ENCODE measurements around the gene AMFR.

Gene AMFR

DNA sequence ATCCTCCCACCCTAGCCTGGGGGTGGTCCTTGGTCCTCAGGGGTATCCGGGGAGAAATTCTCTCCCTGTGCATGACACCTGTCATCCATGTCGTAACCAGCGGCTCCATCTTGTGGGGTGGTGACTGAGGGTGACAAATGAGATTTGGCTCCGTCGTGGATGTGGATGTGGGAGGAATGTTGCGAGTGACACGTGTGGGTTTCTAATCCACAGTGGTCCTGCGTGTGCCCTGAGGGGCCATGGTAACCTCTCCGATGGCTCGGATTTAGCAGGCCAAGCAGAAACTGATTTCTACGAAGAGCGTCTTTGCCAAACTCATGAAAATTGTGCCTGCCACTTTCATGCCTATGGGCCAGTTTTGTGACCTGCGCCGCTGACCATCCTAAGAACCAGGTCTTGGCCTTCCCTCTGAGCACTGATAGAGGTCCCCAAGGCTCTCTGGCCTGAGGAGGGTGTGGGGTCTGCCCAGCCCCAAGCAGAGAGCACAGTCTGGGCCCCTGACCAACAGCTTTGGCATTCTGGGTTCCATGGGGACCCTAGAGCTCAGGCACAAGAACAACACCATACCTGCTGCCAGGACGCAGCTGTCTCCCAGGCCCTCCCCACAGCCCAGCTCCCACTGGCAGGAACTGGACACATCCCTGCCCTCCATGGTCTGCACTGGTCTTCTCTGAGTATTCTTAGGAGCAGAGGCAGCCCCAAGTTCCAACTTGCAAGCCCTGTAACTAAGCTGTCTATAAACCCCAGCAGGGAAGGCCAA, 79.0 kb downstream of the AMFR start:
- no peak for DNase-seq

DNA sequence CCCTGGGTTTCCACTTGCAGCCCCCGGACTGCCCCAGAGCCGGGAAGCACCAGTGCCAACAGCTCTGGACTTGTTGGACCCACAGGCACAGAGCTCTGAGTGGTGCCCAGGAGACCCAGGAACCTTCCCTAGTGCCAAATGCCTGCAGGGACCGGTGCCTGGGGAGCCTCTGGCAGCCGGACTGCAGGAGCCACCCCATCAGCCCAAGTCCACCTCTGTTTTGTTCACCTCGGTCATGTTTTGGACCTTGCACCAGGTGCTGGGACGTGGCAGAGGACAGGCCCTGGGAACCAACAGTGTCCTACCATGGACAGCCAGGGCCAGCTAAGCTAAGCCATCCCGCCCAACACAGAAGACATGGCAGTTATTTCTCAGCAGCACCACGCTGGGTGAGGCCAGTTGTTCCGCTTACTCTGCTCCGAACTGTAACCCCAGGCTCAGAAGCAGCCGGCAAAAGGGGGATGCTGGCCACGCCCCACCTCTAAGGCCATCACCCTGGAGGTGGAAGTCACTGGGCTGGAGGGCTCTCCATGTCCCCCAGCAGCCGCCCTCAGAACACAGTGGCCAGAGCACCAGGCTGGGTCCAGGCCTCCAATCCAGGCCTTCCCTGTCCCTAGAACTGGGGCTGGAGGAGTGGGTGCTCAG, 79.8 kb downstream of the AMFR start:
- DNase-seq = no peak

DNA sequence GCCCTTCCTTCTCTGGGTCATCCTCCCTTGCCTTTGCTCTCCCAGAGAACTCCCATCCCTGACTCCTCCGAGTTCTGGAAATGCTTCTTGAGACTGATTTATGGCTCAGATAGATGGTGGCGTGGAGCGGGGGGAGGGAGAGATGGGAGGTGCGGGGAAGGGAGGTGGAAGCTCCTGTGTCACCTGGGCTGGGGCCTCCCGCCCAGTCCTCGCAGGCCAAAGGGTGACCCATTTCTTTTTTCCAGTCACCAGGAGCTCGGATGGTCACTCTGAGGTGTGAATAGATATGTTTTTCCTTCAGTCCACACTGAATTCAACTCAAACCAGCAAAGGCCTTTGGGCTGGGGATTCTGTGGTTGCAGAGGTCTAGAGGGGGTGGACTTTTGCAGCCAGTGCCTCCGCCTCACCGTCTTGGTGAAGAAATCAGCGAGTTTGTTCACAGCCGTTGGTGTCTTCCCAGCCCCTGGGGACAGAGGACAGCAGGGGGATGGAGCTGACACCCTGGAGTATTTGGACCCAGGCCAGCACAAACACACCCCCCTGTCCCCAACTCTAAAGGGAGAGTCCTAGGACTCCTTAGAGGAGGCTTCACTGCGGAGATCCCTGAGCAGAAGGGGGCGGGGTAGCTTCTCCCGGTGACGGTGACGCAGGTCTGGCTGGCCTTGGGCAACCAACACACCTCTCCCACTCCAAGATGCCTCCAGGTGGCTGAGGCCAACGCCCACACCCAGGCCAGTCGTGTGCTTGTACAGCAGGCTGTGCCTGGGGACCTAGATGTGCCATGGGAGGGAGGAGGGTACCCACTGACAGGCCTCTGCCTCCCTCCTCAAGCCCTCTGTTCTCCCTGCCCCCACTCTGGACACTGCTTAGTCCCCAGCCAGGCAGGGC, 80.6 kb downstream of the AMFR start:
- DNase-seq = no peak

DNA sequence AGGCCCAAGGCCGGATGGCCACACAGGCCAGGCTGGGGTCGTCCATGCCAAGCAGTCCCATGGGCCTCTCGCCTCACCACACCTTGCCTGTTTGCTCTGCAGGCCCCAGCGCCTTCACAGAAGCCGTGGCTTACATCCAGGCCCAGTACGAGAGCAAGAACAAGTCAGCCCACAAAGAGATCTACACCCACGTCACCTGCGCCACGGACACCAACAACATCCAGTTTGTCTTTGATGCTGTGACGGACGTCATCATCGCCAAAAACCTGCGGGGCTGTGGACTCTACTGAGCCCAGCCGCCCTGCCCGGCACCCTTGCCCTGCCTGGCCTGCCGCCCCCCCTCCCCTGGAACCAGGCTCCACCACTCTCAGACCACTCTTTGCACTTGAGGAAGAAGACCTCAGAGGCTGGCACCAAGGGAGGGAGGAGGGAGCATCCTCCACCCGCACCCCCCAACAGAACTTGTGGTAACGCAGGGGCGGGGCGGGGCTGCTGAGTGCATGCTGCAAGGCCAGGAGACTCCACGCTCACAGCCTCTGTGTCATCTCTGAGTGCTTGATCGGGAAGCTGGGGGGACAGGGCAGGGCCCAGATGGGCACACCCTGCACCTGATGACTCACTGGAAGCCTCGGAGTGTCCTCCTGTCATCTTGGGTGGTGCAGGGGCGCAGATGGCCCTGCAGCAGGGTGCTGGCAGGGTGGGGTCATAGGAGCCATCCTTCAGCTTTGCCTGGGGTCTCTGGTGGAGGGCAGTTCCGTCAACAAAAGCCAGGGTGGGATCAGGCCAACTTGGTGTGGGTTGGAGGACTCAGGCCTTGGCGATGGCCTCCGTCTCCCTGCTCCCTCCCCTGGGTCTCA, 81.5 kb downstream of the AMFR start:
- no peak for DNase-seq

DNA sequence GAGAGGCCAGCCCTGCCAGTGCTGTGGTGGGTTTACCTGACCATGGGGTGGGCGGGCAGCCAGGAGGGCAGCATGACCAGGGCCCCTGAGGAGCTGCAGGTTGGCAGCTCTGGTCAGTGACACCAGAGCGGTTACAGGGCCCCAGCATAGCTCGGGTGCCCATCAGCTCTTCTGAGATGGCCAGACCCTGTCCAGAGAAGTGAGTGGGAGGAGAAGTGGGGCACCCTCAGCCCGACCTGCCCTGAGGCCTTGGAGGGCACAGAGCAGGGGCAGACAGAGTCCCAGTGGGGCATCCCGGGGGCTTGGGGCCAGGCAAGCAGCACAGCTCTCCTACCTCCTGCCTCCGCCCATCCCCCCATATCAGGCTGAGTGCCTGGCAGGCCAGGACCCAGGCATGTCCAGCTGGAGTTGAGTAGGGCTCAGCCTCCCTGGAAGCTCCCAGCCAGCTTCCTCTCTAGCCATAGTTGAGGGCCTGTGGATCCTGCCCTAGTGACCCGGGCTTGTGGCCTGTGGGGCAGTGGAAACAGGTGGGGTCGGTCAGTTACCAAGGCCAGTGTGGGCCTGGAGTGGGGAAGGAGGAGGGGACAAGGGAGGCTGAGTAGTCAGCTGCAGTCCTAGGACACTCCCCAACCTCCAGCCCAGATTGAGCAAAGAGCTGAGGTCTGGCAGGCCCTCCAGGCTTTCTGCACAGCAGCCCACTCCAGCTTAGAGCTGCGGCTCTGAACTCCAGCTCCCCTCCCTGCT, 83.5 kb downstream of the AMFR start:
- DNase-seq = no peak

DNA sequence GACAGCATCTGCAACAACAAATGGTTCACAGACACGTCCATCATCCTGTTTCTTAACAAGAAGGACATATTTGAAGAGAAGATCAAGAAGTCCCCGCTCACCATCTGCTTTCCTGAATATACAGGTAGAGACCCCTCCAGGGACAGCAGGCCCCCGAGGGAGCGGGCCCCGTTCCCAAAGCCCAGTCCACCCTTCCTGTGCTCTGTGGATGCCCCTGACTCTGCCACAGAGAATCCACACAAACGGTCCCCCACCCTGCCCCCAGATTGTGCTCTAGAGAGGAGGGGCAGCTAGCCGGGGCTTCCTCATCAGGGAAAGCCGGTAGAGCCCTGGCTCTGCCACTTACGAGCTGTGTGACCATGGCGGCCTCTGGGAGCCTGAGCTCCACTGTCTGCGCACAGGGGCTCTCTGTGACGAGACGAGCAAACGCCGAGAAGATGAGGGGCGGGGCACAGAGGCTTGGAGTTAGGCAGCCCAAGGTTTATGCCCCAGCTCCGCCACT, 84.4 kb downstream of the AMFR start:
- no peak for DNase-seq

DNA sequence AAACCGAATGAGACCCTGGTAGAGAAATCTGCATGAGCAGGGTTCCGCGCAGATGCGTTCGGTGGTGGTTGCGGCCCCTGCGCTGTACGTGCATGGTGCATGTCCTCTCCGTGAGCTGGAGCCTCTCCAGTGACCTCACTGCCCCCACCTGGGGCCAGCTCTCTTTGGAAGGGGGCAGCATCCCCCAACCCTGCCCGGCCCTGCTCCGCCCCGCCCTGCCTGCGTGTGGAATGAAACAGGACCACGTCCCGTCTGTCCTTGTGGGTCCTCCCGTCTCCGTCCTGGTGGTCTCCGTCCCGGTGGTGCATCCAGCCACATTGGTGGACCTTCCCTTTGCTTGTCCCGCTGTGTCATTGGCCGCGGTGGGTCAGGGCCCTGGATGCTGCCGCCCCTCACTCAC, 84.9 kb downstream of the AMFR start:
- DNase-seq = no peak

DNA sequence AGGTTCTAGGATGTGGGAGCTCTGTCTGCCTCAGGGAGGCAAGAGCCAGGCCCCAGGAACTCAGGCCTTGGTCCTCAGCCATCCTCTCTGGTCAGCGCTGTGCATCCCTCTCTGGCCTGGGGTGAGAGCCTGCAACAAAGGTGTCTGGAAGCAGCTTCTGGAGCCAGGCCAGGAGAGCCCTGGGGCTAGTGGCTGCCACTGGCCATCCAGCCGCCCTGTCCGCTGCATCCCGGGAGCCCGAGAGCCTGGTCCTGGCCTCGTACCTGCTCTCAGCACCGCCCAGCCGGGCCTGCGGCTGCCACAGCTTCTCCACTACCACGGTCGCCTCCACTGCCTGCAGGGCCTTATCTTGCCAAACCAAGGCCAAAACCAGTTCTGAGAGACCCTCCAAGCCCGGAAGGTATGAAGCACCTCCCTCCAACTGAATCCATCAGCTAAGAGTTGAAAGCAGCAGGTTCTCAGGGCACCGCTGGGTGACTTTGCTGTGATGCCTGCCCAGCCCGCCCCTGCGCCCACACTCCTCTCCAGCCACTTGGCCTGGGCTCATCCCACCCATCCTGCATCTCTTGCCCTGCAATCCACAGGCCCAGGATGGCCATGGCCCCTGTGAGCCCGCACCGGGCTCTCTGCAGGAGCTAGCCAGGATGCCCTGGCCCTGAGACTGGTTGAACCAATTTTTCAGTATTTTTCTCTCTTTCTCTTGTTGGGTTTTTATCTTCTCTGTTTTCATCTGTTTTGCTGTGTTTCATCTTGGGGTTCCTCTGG, 85.7 kb downstream of the AMFR start:
- DNase-seq = no peak

DNA sequence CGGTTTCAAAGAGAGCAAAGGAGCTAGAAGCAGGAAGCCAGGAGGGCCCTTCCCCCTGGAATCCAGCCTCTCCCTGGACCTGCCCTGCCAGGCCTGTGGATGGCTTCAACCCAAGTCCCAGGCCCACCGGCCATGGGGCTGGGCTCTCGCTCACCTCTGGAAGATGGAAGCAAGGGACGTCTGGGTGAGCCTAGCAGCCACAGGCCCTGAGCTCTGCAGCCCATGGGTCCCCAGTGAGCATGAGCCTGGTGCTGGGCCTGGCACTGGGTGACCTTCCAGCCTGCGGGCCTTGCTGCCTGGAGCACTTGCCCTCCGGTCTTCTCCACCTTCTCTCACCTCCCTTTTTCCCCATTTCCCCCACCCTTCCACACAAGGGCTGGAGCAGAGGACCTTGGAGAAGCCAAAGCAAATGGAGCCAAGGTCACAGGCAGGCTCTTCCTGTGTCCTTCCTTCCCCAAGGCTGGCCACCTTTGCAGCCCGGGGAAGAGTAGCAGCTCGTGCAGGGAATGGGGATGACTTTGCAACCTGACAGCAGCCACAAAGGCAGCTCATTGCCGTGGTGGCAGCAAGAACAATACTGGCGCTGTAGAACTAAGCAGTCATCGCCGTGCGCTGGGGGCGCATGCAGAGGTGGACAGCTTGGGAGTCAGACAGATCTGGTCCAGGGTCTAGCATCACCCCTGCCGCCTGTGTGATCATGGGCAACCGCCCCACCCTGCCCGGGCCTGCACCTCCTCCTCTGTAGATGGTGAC, 86.6 kb downstream of the AMFR start:
- no peak for DNase-seq

DNA sequence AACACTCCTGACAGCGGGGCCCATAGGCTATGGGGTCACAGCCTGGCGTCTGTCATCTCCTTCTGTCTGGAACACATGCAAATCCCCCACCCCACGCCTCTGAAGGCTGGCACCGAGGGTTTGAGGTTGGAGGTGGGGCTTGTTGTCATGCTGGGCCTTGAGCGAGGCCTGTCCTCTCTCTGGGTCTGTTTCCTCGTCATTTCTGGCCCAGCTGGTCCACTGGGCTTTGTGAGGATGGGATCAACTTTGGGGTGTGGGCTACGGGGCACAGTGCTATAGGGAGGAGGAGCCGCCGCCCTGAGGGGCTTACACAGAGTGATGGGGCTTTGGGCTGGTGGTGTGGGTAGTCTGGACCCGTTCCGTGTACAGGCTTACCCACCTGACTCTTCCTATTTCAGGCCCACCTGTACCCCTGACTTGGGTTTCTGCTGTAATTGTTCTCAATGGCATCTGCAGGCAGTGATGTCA, 87.5 kb downstream of the AMFR start:
- DNase-seq = no peak

DNA sequence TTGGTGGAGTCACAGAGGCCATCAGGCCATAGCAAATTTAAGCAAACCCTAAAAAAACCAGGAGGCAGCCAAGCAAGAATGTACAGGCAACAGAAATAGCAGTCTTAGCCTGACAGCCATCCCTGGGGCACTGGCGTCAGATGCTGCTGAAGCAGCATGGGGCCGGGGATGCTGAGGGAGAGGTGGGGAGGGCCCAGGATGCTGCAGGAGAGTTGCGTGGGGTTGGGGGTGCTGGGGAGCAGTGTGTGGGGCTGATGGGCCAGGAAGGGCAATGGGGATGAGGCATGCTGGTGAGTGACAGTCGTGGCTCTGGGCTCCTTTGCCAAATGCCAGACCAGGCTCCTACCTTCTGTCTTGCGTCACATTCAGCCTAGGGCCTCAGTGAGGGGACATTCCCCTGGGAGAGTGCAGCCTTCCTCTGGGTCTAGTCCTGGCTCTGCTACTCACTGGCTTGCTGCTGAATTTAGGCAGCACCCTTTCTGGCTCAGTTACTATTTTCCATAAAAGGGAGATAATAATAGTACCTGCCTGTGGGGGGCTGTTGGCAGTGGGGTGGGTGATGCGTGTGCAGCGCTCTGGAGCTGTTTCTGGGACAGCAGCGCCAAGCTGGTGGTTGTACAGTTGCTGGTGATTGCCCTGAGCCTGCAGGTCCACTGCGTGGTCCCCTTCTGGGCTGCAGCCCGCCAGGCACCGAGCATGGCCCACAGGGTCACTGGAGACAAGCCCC, 88.1 kb downstream of the AMFR start:
- no peak for DNase-seq

DNA sequence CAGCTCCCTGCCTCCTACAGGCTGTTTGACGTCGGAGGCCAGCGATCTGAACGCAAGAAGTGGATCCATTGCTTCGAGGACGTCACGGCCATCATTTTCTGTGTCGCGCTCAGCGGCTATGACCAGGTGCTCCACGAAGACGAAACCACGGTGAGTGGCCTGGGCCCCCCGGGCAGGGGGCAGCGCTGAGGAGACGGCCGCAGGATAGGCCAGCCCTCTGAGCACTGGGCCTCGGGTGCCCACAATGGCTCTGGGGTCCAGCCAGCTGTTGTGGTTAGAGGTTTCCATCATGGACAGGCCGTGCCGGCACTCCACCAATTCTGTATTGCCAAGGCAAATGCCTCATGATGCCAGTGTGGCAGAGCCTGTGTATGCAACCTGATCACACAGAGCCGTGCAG, 88.6 kb downstream of the AMFR start:
- DNase-seq = no peak

DNA sequence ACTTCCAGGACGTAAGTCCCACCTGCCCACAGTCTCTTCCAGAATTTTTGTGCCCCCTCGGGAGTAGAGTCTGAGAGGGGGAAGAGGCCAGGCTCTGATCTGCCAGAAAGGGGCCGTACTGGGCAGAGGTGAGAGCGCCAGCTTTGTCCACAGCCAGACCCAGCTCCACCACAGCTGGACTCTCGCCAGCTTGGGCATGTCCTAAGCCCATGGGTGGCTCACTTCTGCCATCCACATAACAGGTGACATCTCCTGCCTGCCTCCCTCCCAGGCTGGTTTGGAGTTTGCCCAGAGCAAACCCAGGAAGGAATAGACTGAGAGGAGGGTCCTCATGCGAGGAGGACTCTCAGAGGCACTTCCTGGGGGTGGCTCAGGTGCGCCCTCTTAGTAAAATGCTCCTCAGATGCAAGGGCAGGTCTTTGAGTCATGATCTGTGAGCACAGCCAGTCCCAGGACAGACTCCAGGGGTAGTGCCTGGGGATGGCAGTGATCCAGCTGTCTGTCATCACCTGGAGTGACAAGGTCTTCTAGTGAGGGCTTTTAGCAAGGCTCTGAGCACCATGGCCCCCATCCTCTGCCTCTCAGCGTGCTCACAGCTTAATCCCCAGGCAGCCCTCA, 89.2 kb downstream of the AMFR start:
- no peak for DNase-seq

DNA sequence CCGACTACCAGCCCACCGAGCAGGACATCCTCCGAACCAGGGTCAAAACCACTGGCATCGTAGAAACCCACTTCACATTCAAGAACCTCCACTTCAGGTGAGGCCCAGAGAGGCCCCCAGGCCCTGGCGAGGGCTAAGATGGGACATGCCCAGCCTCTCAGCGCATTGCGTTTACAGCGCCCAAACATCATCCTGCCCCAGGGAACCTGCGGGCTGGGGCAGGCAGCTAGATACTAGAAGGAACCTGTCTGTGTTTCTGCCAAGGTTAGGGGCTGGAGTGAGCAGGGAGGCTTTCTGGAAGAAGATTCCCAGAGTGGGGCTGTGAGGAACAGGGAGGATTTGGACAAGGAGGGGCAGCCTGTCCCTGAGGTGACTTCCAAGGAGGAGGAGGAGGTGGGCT, 90.6 kb downstream of the AMFR start:
- DNase-seq = no peak

DNA sequence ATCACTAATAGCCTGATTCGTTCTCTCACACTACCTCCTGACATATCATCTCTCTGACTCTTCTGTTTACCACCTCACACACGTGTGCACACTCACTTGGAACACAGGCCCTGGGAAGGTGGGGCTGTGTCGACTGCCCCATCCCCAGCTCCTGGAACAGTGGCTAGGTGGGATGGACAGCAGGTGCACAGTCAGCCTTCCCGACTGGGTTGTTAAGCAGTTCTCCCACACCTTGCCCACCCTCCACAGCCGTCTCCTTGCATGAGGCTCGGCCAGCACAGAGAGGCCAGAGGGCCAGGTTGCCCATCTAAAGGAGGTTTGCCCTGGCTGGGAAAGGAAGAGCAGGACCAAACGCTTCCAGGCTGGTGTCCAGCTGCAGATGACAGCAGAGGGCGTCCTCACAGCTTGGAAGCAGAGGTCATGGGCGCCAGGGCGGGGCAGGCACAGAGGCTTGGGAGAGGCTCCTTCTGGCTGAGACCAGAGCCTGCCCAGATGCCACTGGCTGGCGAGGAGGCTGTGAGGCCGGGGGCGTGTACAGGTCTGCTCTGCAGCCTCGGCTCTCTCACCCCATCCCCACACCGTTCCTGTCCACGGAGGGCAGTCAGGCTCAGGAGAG, 92.8 kb downstream of the AMFR start:
- DNase-seq = no peak

DNA sequence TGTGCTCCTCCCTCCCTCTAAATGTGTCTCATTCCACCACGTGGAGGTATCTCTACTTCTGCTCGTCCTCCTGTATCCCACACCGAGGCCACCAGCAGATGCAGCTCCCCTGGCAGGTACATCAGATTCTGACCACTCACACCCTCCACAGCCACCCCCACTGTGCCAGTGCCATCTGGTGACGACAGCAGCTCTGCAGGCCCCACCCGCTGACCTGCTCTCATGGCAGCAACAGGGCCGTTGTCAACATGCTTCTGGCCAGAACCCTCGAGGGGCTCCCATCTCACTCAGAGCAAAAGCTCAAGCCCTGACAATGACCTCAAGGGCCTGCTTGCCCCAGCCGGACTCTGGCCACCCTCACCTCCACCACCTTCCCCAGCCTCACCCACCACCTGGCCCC, 93.4 kb downstream of the AMFR start:
- no peak for DNase-seq

DNA sequence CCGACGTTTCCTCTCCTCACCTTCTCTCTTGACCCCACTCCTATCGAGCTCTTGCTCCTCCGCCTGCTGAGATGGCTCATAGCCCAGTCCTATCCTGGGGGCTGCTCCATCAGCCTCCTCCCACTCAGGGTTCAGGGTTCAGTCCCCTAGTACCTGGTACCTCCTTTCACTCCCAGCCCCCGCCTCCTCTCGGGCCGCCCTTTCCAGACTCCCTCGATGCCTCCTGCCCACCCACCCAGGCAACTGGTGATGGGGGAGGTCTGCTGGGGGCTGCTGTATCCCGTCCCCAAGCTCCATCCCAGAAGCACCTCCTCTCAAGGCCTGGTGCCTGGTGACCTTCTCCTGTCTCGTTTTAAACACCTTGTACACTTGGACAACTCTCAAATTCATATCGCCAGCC, 93.9 kb downstream of the AMFR start:
- DNase-seq = no peak

DNA sequence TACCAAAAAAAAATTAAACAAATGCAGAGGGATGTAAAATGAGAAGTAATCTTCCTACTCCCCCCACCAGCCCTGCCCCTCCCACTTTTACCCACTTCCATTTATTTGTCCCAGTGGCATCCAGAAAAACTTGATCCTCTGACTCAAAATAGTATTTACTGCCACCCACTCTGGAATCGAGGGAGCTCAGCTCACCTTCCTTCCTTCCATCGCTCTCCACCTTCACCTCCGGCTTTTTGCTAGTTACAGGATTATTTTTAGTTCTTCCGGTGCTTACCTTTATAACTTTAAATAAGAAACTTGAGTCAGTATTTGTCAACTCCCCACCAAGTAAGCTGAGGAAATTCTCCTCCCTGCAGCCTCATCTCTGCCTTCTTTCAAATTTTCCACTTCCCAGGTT, 94.9 kb downstream of the AMFR start:
- no peak for DNase-seq

DNA sequence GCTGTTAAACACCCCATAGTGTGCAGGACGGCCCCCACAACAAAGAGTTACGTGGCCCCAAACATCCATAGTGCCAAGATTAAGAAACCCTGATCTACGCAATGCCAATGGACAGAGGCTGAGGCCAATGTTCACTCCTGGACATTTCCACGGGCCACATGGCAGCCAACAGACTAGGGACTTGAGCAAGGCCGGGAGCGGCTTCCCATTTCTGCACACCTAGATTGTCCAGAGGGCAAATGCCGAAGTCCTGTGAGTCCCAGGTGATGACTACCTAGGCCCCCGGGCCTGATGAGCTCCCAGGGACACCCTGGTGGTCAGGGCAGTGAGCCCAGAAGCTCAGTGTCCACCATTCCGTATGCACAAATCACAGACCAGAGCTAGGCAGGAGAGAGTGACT, 95.5 kb downstream of the AMFR start:
- no peak for DNase-seq
